ENCODE data around the gene COX5A.
"Not testable (repeated sequence)": the region's sequence is repeated elsewhere in the genome, so short reads cannot be mapped to it uniquely, and the experiment has no call there.

The COX5A gene

GRCh38 chr15:74955017-74955416 is 17.1 kb upstream of the COX5A start:
- DNase-seq = no peak

GRCh38 chr15:74954515-74954914 is 16.6 kb upstream of the COX5A start:
- no peak for DNase-seq

GRCh38 chr15:74951006-74951405 is 13.1 kb upstream of the COX5A start:
- DNase-seq = no peak

GRCh38 chr15:74950078-74950908 is 12.4 kb upstream of the COX5A start:
- DNase-seq = no peak

- DNase-seq = no peak
Measured at GRCh38 chr15:74937272-74937589, 642 bp downstream of the COX5A start.

- DNase-seq = not testable (repeated sequence)
Measured at GRCh38 chr15:74935193-74935592, 2.7 kb downstream of the COX5A start.

- DNase-seq = no peak
Measured at GRCh38 chr15:74933573-74933972, 4.3 kb downstream of the COX5A start.

- DNase-seq = no peak
Measured at GRCh38 chr15:74928771-74929198, 9.1 kb downstream of the COX5A start.

- DNase-seq = no peak
Measured at GRCh38 chr15:74924525-74924924, 13.3 kb downstream of the COX5A start.

- no peak for DNase-seq
Measured at GRCh38 chr15:74920456-74920855, 17.4 kb downstream of the COX5A start.

- no peak for DNase-seq
Measured at GRCh38 chr15:74917676-74918075, 20.2 kb downstream of the COX5A start.

- DNase-seq = not testable (repeated sequence)
Measured at GRCh38 chr15:74913799-74914198, 24.1 kb downstream of the COX5A start.

- DNase-seq = no peak
Measured at GRCh38 chr15:74913041-74913440, 24.8 kb downstream of the COX5A start.

- no peak for DNase-seq
Measured at GRCh38 chr15:74908635-74909034, 29.2 kb downstream of the COX5A start.

- no peak for DNase-seq
Measured at GRCh38 chr15:74907163-74907870, 30.6 kb downstream of the COX5A start.

GRCh38 chr15:74906450-74907162 is 31.3 kb downstream of the COX5A start, which contains the start of gene FAM219B:
Gene FAM219B, minus strand, starts transcription at chr15:74906851. Its CDS starts 51 bp downstream, at chr15:74906800.
- no peak for DNase-seq

- no peak for DNase-seq
Measured at GRCh38 chr15:74906067-74906449, 31.8 kb downstream of the COX5A start.

GRCh38 chr15:74904190-74904805 is 33.6 kb downstream of the COX5A start:
- no peak for DNase-seq

GRCh38 chr15:74903676-74904075 is 34.2 kb downstream of the COX5A start:
- DNase-seq = no peak

GRCh38 chr15:74902295-74903075 is 35.4 kb downstream of the COX5A start:
- DNase-seq = no peak

GRCh38 chr15:74901612-74902063 is 36.2 kb downstream of the COX5A start:
- no peak for DNase-seq

GRCh38 chr15:74897300-74897701 is 40.6 kb downstream of the COX5A start:
- no peak for DNase-seq

Data from SIG-M5 (cell line).